B cell (primary cell): ENCODE results near the gene OR6M1. TPM values are rescaled to one million over a fixed set of nuclear protein-coding genes. Genes with fewer than 3 reads are reported as not detected.

Experiments
- ATAC-seq: fragments of 200-7000 bp; cut with Tn5 transposase; one replicate; pipeline ENCODE4 v1.10.0; 2021; ENCODE audit warnings: low read depth, mild to moderate bottlenecking, moderate number of reproducible peaks, moderate library complexity
- CTCF ChIA-PET: fragments of 350-600 bp; sonication (Branson Sonifier 250); formaldehyde crosslinking; loops from one replicate; lab custom pipeline; 2021; ENCODE audit warnings: antibody characterized with exemption, inconsistent platforms; lab: Charles Lee
- POLR2A ChIA-PET: fragments of 350-600 bp; sonication (Branson Sonifier 250); formaldehyde crosslinking; loops from one replicate; lab custom pipeline; 2021; ENCODE audit warnings: antibody characterized with exemption; lab: Charles Lee
- DNase-seq: peaks from one replicate; pipeline ENCODE4 v3.0.0; 2013
- H2AFZ ChIP-seq: 2 replicates; pipeline ENCODE4 v1.6.1; 2012; ENCODE audit warnings: mild to moderate bottlenecking, low read depth, low read length; ENCODE audit not compliant: insufficient read depth, poor library complexity, severe bottlenecking
- H3K27ac ChIP-seq, 2 donors: 1 replicate in 1 of 2; 2 replicates in 1 of 2; pipeline ENCODE4 v1.5.1; 2012 to 2013; ENCODE audit warnings: low read length in 2 of 2, mild to moderate bottlenecking in 2 of 2, moderate library complexity in 1 of 2
- H3K27me3 ChIP-seq, 4 experiments: fragments of 200-600 bp in 1 of 4; sonication (generic) in 1 of 4; replicated peaks in 1 of 4; 1 replicate in 2 of 4; 2 replicates in 2 of 4; pipeline versions ENCODE4 v1.6.1 to v1.7.0; 2013 to 2016; ENCODE audit warnings: low read length in 3 of 4, mild to moderate bottlenecking in 2 of 4, mixed read lengths in 1 of 4, moderate library complexity in 1 of 4; ENCODE audit not compliant: insufficient read depth in 4 of 4, control insufficient read depth in 3 of 4; ENCODE audit errors: control extremely low read depth in 1 of 4
- H3K36me3 ChIP-seq, 2 experiments: replicated peaks in 1 of 2; 1 replicate in 1 of 2; 2 replicates in 1 of 2; pipeline versions ENCODE4 v1.6.1 to v1.7.1; 2013; ENCODE audit warnings: low read length in 1 of 2; ENCODE audit not compliant: insufficient read depth in 2 of 2, control insufficient read depth in 1 of 2; ENCODE audit errors: control extremely low read depth in 1 of 2, extremely low read depth in 1 of 2
- H3K4me1 ChIP-seq, 2 donors: fragments of 200-600 bp in 1 of 2; sonication (generic) in 1 of 2; 1 replicate in 1 of 2; 2 replicates in 1 of 2; pipeline versions ENCODE4 v1.5.1 to v1.6.1; 2013 to 2017; ENCODE audit warnings: low read length in 2 of 2; ENCODE audit not compliant: control insufficient read depth in 2 of 2, insufficient read depth in 2 of 2
- H3K4me2 ChIP-seq: replicated peaks from 2 replicates; pipeline ENCODE3; 2012; ENCODE audit warnings: mild to moderate bottlenecking, low read depth, low read length; ENCODE audit not compliant: poor library complexity, severe bottlenecking
- H3K4me3 ChIP-seq, 5 experiments: fragments of 200-600 bp in 1 of 5; sonication (generic) in 1 of 5; 1 replicate in 3 of 5; 2 replicates in 2 of 5; pipeline versions ENCODE4 v1.5.1 to v1.7.0; 2011 to 2016; ENCODE audit warnings: low read length in 4 of 5, mild to moderate bottlenecking in 4 of 5, low read depth in 2 of 5, control low read depth in 1 of 5, moderate library complexity in 1 of 5; ENCODE audit not compliant: insufficient read depth in 1 of 5; ENCODE audit errors: control extremely low read depth in 1 of 5, extremely low read depth in 1 of 5
- H3K79me2 ChIP-seq: fragments of 200-600 bp; sonication (generic); one replicate; pipeline ENCODE4 v1.6.0; 2016; ENCODE audit warnings: low read length; ENCODE audit not compliant: control insufficient read depth, insufficient read depth
- H3K9ac ChIP-seq: fragments of 200-600 bp; sonication (generic); 2 replicates; pipeline ENCODE4 v1.6.1; 2017; ENCODE audit warnings: mild to moderate bottlenecking, low read length, moderate library complexity
- H3K9me3 ChIP-seq, 3 donors: one replicate each; pipeline versions ENCODE4 v1.6.1 to v1.7.1; 2013; ENCODE audit warnings: low read length in 2 of 3; ENCODE audit not compliant: control insufficient read depth in 2 of 3, insufficient read depth in 1 of 3; ENCODE audit errors: control extremely low read depth in 1 of 3
- H4K20me1 ChIP-seq: 2 replicates; pipeline ENCODE4 v1.6.0; 2012; ENCODE audit warnings: mild to moderate bottlenecking, low read length; ENCODE audit not compliant: insufficient read depth, control insufficient read depth, poor library complexity, severe bottlenecking
- H3K27ac Mint-ChIP-seq: one replicate; pipeline ENCODE4 v1.8.0; 2021; ENCODE audit warnings: mixed read lengths
- H3K27me3 Mint-ChIP-seq: one replicate; pipeline ENCODE4 v1.8.0; 2021; ENCODE audit warnings: mixed read lengths
- H3K4me1 Mint-ChIP-seq: one replicate; pipeline ENCODE4 v1.8.0; 2021; ENCODE audit warnings: mixed read lengths
- H3K4me3 Mint-ChIP-seq: one replicate; pipeline ENCODE4 v1.8.0; 2021; ENCODE audit warnings: mixed read lengths
- H3K9me3 Mint-ChIP-seq: one replicate; pipeline ENCODE4 v1.8.0; 2022; ENCODE audit warnings: mixed read lengths; ENCODE audit not compliant: insufficient read depth
- EZH2 ChIP-seq: IDR thresholded peaks from 2 replicates; pipeline ENCODE4 v1.6.1; 2012; ENCODE audit warnings: borderline replicate concordance, low read depth, mild to moderate bottlenecking, moderate library complexity, low read length; ENCODE audit not compliant: insufficient read depth, poor library complexity, severe bottlenecking
- WGBS: methylation state at CpG from one replicate; pipeline ENCODE4 v1.1.5; 2013; ENCODE audit warnings: missing lambda C conversion rate; ENCODE audit not compliant: insufficient coverage; 5-methylcytosine and 5-hydroxymethylcytosine counted together
- intact Hi-C: fragments of 100-400 bp; cut with micrococcal nuclease; formaldehyde crosslinking; loops from one replicate; pipeline ENCODE4 v1.10.0; 2022
- polyA plus RNA-seq: library from polyadenylated mRNA; depleted of rRNA; stranded (reverse); fragments of >200 nt; gene quantifications from 2 replicates; pipeline ENCODE4 v1.2.3, GENCODE V29; 2012
- total RNA-seq, 2 donors: library from RNA; stranded (reverse); fragments of 120-200 nt in 1 of 2; gene quantifications; 1 replicate in 1 of 2; 2 replicates in 1 of 2; pipeline versions ENCODE4 v1.2.3 to v1.2.4, GENCODE V29; 2013 to 2022
- TF ChIP-seq, protein P1 (sequence below): fragments of 200-600 bp; IDR thresholded peaks from one replicate; pipeline ENCODE4 v1.8.0; 2022; ENCODE audit warnings: antibody characterized with exemption, mild to moderate bottlenecking

Gene OR6M1
- total and polyA plus RNA-seq, 2 donors (not counting 1 experiment from before 2014, with no cell fraction given) = not detected

DNA sequence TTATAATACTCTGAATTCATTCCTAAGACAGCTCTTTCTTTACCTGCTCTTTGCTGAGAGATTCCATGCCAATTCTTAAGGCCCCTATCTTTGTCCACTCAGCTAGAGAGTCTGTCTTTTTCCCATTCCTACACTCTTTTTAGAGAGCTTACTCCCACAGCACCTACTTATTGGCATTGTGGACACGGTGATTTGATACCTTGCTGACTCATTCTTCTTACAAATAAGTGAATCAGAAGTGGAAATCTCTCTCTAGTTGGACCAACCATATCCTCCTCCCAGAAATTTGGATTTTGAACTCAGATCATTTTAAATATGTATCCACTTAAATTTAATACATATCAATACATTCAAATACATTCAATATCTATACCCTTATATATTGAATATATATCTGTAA, 32.5 kb upstream of the OR6M1 start:
- H3K79me2 ChIP-seq = no peaks in the 10 kb centered on the region
- H3K4me3 Mint-ChIP-seq = no peak overlapping the region
- intact Hi-C loops = no loop called here
- DNase-seq (no peak), ATAC-seq (no peak)
- peaks cover under 1% of the 10 kb centered on the region for H3K27me3 Mint-ChIP-seq
- H3K36me3 ChIP-seq = no peaks in the 10 kb centered on the region
- no peaks in the 10 kb centered on the region for H3K4me1 Mint-ChIP-seq
- POLR2A ChIA-PET = no interaction called here
- peaks cover 0 to 2% (median 0%) of the 10 kb centered on the region in 3 donors for H3K9me3 ChIP-seq
- H3K27ac Mint-ChIP-seq = no peak overlapping the region
- no peak overlapping the region for H3K9ac ChIP-seq
- H3K27me3 ChIP-seq = no peaks in the 10 kb centered on the region
- H3K4me3 ChIP-seq = no peak overlapping the region
- WGBS = no CpG with 5 or more reads among the region's 1 CpG
- no peak overlapping the region for H3K4me2 ChIP-seq
- H4K20me1 ChIP-seq = no peaks in the 10 kb centered on the region
- H2AFZ ChIP-seq = no peak overlapping the region
- peaks cover 3% of the 10 kb centered on the region for H3K9me3 Mint-ChIP-seq
- no peak overlapping the region for H3K27ac ChIP-seq
- CTCF ChIA-PET = no interaction called here
- no peaks in the 10 kb centered on the region for H3K4me1 ChIP-seq
- no peak for TF ChIP-seq EZH2
- TF ChIP-seq, protein P1, sequence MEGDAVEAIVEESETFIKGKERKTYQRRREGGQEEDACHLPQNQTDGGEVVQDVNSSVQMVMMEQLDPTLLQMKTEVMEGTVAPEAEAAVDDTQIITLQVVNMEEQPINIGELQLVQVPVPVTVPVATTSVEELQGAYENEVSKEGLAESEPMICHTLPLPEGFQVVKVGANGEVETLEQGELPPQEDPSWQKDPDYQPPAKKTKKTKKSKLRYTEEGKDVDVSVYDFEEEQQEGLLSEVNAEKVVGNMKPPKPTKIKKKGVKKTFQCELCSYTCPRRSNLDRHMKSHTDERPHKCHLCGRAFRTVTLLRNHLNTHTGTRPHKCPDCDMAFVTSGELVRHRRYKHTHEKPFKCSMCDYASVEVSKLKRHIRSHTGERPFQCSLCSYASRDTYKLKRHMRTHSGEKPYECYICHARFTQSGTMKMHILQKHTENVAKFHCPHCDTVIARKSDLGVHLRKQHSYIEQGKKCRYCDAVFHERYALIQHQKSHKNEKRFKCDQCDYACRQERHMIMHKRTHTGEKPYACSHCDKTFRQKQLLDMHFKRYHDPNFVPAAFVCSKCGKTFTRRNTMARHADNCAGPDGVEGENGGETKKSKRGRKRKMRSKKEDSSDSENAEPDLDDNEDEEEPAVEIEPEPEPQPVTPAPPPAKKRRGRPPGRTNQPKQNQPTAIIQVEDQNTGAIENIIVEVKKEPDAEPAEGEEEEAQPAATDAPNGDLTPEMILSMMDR = no peak

DNA sequence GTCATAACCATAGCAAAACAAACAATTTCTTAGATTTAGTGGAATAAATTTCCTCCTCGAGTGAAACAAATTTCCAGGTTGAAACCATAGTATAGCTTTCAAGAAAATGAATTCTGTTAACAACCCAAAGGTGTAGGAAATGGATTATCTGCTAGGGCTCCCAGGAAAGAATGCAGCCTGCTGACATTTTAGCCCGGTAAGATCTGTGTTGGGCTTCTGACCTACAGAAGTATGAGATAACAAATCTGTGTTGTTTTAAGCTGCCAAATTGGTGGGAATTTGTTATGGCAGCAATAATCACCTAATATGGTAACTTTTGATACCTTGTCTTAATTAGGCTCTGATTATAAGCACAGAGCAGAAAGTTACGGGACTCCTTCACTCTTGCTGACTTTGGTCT, 32.0 kb upstream of the OR6M1 start:
- no peak for DNase-seq
- no peak for ATAC-seq
- H3K36me3 ChIP-seq = no peaks in the 10 kb centered on the region

More for the DNA sequence above, 32.0 kb upstream of the OR6M1 start:
- Histone ChIP-seq H3K4me3 (no peak overlapping the region), H3K4me2 (no peak overlapping the region), H4K20me1 (no peaks in the 10 kb centered on the region), H2AFZ (no peak overlapping the region), H3K79me2 (no peaks in the 10 kb centered on the region), H3K9ac (no peak overlapping the region), H3K27ac (no peak overlapping the region), H3K9me3 (peaks cover 0 to 2% (median 0%) of the 10 kb centered on the region in 3 donors), H3K4me1 (no peaks in the 10 kb centered on the region), H3K27me3 (no peaks in the 10 kb centered on the region)
- Mint-ChIP-seq H3K4me1 (no peaks in the 10 kb centered on the region), H3K4me3 (no peak overlapping the region), H3K9me3 (peaks cover 3% of the 10 kb centered on the region), H3K27ac (no peak overlapping the region), H3K27me3 (no peaks in the 10 kb centered on the region)
- TF ChIP-seq, protein P1 = no peak
- no peak for TF ChIP-seq EZH2
- intact Hi-C loops = no loop called here
- ChIA-PET CTCF (no interaction called here), POLR2A (no interaction called here)
- WGBS = 89% methylated on average over 2 of the region's 3 CpGs
